Upper lobe of left lung (tissue), 4 donors: ENCODE results near the gene FADS2.

ENCODE experiments used
- CTCF ChIP-seq, 6 experiments: fragments of 450-650 bp in 4 of 6; fragments of 200-600 bp in 2 of 6; sonication (generic) in 2 of 6; IDR thresholded peaks; one replicate each; pipeline ENCODE4 v1.5.1; 2016 to 2019; ENCODE audit warnings: antibody characterized with exemption in 6 of 6
- EP300 ChIP-seq, 4 donors: sonication (generic); formaldehyde crosslinking; IDR thresholded peaks; one replicate each; pipeline ENCODE4 v1.5.1; 2017; ENCODE audit warnings: antibody characterized with exemption in 4 of 4, control low read depth in 2 of 4
- POLR2A ChIP-seq, 4 donors: fragments of 450-650 bp; IDR thresholded peaks; one replicate each; pipeline ENCODE4 v1.5.1; 2016 to 2017; ENCODE audit warnings: antibody characterized with exemption in 4 of 4, mild to moderate bottlenecking in 2 of 4
- POLR2AphosphoS5 ChIP-seq, 2 donors: sonication (generic); formaldehyde crosslinking; IDR thresholded peaks; one replicate each; pipeline ENCODE4 v1.5.1; 2017; ENCODE audit warnings: antibody characterized with exemption in 2 of 2

GRCh38 chr11:61842528-61842820 is 14.4 kb downstream of the FADS2 start:
- TF ChIP-seq CTCF (IDR thresholded peaks at IDR 0.05): no peak
- no peak for TF ChIP-seq POLR2A (IDR thresholded peaks at IDR 0.05)
- TF ChIP-seq EP300 (IDR thresholded peaks at IDR 0.05): no peak
- TF ChIP-seq POLR2AphosphoS5 (IDR thresholded peaks at IDR 0.05): no peak
